Sigmoid colon (tissue), 4 donors: ENCODE data around the gene SURF4.

Experiments
- CTCF ChIP-seq, 4 experiments: fragments of 450-650 bp in 3 of 4; fragments of 200-600 bp in 1 of 4; IDR thresholded peaks; one replicate each; pipeline ENCODE4 v1.5.1; 2016 to 2019; ENCODE audit warnings: antibody characterized with exemption in 4 of 4, mild to moderate bottlenecking in 3 of 4, moderate library complexity in 2 of 4
- POLR2A ChIP-seq, 2 donors: fragments of 450-650 bp; IDR thresholded peaks; one replicate each; pipeline ENCODE4 v1.6.1; 2016; ENCODE audit warnings: antibody characterized with exemption in 2 of 2, mild to moderate bottlenecking in 2 of 2, moderate library complexity in 2 of 2
- POLR2AphosphoS5 ChIP-seq, 4 donors: sonication (generic); formaldehyde crosslinking; IDR thresholded peaks; one replicate each; pipeline ENCODE4 v1.6.1; 2017; ENCODE audit warnings: antibody characterized with exemption in 4 of 4

GRCh38 chr9:133346021-133346785, 29.7 kb downstream of the SURF4 start:
- TF ChIP-seq CTCF (IDR thresholded peaks at IDR 0.05) = no peak
- TF ChIP-seq POLR2AphosphoS5 (IDR thresholded peaks at IDR 0.05) = no peak
- TF ChIP-seq POLR2A (IDR thresholded peaks at IDR 0.05) = no peak
